Panc1 (cell line): ENCODE results near the gene SATB2. TPM values are rescaled to one million over a fixed set of nuclear protein-coding genes. Genes with fewer than 3 reads are reported as not detected.

Source experiments
- ATAC-seq: fragments of 200-7000 bp; cut with Tn5 transposase; 2 replicates; pipeline ENCODE4 v1.9.1; 2020; ENCODE audit warnings: mild to moderate bottlenecking, moderate library complexity
- BruUV-seq: library from RNA; stranded (reverse); fragments of 400-500 nt; replicated peaks from 2 replicates; lab custom pipeline; 2021; lab: Mats Ljungman, UMichigan
- CTCF ChIA-PET: fragments of 300-600 bp; sonication (Branson Sonifier 250); formaldehyde crosslinking; loops from one replicate; lab custom pipeline; 2022; ENCODE audit warnings: antibody characterized with exemption; lab: Charles Lee
- POLR2A ChIA-PET: fragments of 300-600 bp; sonication (Branson Sonifier 250); formaldehyde crosslinking; loops from one replicate; lab custom pipeline; 2022; ENCODE audit warnings: antibody characterized with exemption; lab: Charles Lee
- DNase-seq: peaks from one replicate; pipeline ENCODE4 v3.0.0-alpha.2; 2010; ENCODE audit warnings: low read depth, low spot score
- H3K27ac ChIP-seq: 2 replicates; pipeline ENCODE4 v1.5.1; 2011; ENCODE audit warnings: mild to moderate bottlenecking, low read length, inconsistent platforms
- H3K27me3 ChIP-seq: fragments of 200-500 bp; sonication (Bioruptor generic); 2 replicates; pipeline ENCODE4 v1.6.0; 2014; ENCODE audit warnings: low read length, inconsistent platforms; ENCODE audit not compliant: control insufficient read depth, insufficient read depth
- H3K36me3 ChIP-seq: fragments of 200-500 bp; sonication (Bioruptor generic); 2 replicates; pipeline ENCODE4 v1.5.1; 2014; ENCODE audit warnings: inconsistent platforms, mild to moderate bottlenecking, low read length, moderate library complexity; ENCODE audit not compliant: control insufficient read depth, insufficient read depth
- H3K4me1 ChIP-seq: 2 replicates; pipeline ENCODE4 v1.5.1; 2011; ENCODE audit warnings: inconsistent platforms, mild to moderate bottlenecking, low read length, moderate library complexity; ENCODE audit not compliant: control insufficient read depth, insufficient read depth
- H3K4me3 ChIP-seq, 2 experiments: 2 replicates each; pipeline ENCODE4 v1.5.1; 2011 to 2012; ENCODE audit warnings: low read depth in 2 of 2, low read length in 2 of 2, mild to moderate bottlenecking in 2 of 2, inconsistent platforms in 1 of 2, moderate library complexity in 1 of 2
- H3K9me3 ChIP-seq: fragments of 200-500 bp; sonication (Bioruptor generic); 2 replicates; pipeline ENCODE4 v1.5.1; 2014; ENCODE audit warnings: low read depth, mild to moderate bottlenecking, inconsistent platforms, low read length, moderate library complexity; ENCODE audit not compliant: control insufficient read depth, insufficient read depth
- POLR2AphosphoS5 ChIP-seq: IDR thresholded peaks from 2 replicates; pipeline ENCODE4 v1.6.1; 2012; ENCODE audit warnings: mild to moderate bottlenecking, low read depth, low read length, moderate library complexity
- SIN3A ChIP-seq: IDR thresholded peaks from 2 replicates; pipeline ENCODE4 v1.6.1; 2012; ENCODE audit warnings: low read depth, mild to moderate bottlenecking, low read length, moderate library complexity, borderline replicate concordance; ENCODE audit not compliant: insufficient read depth
- TCF7L2 ChIP-seq: IDR thresholded peaks from 2 replicates; pipeline ENCODE4 v1.6.1; 2011; ENCODE audit warnings: mild to moderate bottlenecking, low read depth, low read length, inconsistent platforms
- in situ Hi-C: cut with HindIII; loops from 2 replicates; pipeline ENCODE4 v1.10.0; 2016; ENCODE audit warnings: low sequenced_read_pairs, low pct_unique_long_range_greater_than_20kb
- intact Hi-C: fragments of 100-400 bp; cut with micrococcal nuclease; formaldehyde crosslinking; loops from one replicate; pipeline ENCODE4 v1.10.0; 2022; ENCODE audit not compliant: unreplicated experiment
- total RNA-seq: library from RNA; stranded (reverse); gene quantifications from one replicate; pipeline ENCODE4 v1.2.1, GENCODE V29; 2021; ENCODE audit not compliant: unreplicated experiment
- TF ChIP-seq, protein P1 (sequence below): fragments of 450-650 bp; IDR thresholded peaks from 2 replicates; pipeline ENCODE4 v1.5.1; 2017; ENCODE audit warnings: mild to moderate bottlenecking
- TF ChIP-seq, protein P2 (sequence below), 2 experiments: IDR thresholded peaks; 2 replicates each; pipeline ENCODE4 v1.6.1; 2011 to 2012; ENCODE audit warnings: low read depth in 2 of 2, control low read depth in 1 of 2, low read length in 1 of 2, mild to moderate bottlenecking in 1 of 2, moderate library complexity in 1 of 2; ENCODE audit not compliant: insufficient read depth in 1 of 2

Gene SATB2
- total RNA-seq, 1 experiment from 2014 or later, result 43.2 TPM

GRCh38 chr2:199388728-199389268 lies 68.9 kb downstream of the SATB2 start:
- no TSS peak for BruUV-seq
- Histone ChIP-seq H3K27me3 (no peaks in the 10 kb centered on the region), H3K27ac (no peak overlapping the region), H3K4me3 (no peak overlapping the region), H3K4me1 (no peaks in the 10 kb centered on the region; the same call in 1 of the 2 replicates), H3K9me3 (no peaks in the 10 kb centered on the region), H3K36me3 (peaks cover 4% of the 10 kb centered on the region; the same call in 1 of the 2 replicates)
- ATAC-seq (no peak), DNase-seq (no peak)
- ChIA-PET POLR2A (no interaction called here), CTCF (no interaction called here)
- intact Hi-C loops, result no loop called here
- in situ Hi-C loops, result no loop called here
- TF ChIP-seq, protein P1, sequence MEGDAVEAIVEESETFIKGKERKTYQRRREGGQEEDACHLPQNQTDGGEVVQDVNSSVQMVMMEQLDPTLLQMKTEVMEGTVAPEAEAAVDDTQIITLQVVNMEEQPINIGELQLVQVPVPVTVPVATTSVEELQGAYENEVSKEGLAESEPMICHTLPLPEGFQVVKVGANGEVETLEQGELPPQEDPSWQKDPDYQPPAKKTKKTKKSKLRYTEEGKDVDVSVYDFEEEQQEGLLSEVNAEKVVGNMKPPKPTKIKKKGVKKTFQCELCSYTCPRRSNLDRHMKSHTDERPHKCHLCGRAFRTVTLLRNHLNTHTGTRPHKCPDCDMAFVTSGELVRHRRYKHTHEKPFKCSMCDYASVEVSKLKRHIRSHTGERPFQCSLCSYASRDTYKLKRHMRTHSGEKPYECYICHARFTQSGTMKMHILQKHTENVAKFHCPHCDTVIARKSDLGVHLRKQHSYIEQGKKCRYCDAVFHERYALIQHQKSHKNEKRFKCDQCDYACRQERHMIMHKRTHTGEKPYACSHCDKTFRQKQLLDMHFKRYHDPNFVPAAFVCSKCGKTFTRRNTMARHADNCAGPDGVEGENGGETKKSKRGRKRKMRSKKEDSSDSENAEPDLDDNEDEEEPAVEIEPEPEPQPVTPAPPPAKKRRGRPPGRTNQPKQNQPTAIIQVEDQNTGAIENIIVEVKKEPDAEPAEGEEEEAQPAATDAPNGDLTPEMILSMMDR, result no peak
- no peak for TF ChIP-seq SIN3A
- TF ChIP-seq, protein P2, sequence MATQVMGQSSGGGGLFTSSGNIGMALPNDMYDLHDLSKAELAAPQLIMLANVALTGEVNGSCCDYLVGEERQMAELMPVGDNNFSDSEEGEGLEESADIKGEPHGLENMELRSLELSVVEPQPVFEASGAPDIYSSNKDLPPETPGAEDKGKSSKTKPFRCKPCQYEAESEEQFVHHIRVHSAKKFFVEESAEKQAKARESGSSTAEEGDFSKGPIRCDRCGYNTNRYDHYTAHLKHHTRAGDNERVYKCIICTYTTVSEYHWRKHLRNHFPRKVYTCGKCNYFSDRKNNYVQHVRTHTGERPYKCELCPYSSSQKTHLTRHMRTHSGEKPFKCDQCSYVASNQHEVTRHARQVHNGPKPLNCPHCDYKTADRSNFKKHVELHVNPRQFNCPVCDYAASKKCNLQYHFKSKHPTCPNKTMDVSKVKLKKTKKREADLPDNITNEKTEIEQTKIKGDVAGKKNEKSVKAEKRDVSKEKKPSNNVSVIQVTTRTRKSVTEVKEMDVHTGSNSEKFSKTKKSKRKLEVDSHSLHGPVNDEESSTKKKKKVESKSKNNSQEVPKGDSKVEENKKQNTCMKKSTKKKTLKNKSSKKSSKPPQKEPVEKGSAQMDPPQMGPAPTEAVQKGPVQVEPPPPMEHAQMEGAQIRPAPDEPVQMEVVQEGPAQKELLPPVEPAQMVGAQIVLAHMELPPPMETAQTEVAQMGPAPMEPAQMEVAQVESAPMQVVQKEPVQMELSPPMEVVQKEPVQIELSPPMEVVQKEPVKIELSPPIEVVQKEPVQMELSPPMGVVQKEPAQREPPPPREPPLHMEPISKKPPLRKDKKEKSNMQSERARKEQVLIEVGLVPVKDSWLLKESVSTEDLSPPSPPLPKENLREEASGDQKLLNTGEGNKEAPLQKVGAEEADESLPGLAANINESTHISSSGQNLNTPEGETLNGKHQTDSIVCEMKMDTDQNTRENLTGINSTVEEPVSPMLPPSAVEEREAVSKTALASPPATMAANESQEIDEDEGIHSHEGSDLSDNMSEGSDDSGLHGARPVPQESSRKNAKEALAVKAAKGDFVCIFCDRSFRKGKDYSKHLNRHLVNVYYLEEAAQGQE (IDR thresholded peaks at IDR 0.05; ENCODE audit: insufficient read depth in 1 of 2, low read depth in 2 of 2, low read length in 1 of 2), result no peak
- no peak for TF ChIP-seq POLR2AphosphoS5
- no peak for TF ChIP-seq TCF7L2

GRCh38 chr2:199384043-199384442 lies 73.7 kb downstream of the SATB2 start:
- BruUV-seq, result no TSS peak
- intact Hi-C loops, result no loop called here
- Histone ChIP-seq H3K27me3 (no peaks in the 10 kb centered on the region), H3K4me3 (no peak overlapping the region), H3K36me3 (peaks cover 9% of the 10 kb centered on the region), H3K4me1 (no peaks in the 10 kb centered on the region; the same call in none of the 2 replicates), H3K27ac (no peak overlapping the region), H3K9me3 (no peaks in the 10 kb centered on the region)
- DNase-seq (no peak), ATAC-seq (no peak)
- CTCF ChIA-PET, result no interaction called here
- TF ChIP-seq TCF7L2, result no peak
- TF ChIP-seq, protein P1, result no peak
- TF ChIP-seq, protein P2 (IDR thresholded peaks at IDR 0.05; ENCODE audit: insufficient read depth in 1 of 2, low read depth in 2 of 2, low read length in 1 of 2), result no peak
- no peak for TF ChIP-seq SIN3A
- TF ChIP-seq POLR2AphosphoS5, result no peak
- in situ Hi-C loops, result no loop called here
- POLR2A ChIA-PET, result no interaction called here
